ENCODE data around the gene OR12D2.
"Not testable (repeated sequence)": the region's sequence is repeated elsewhere in the genome, so short reads cannot be mapped to it uniquely, and the experiment has no call there.

OR12D2 gene, protein sequence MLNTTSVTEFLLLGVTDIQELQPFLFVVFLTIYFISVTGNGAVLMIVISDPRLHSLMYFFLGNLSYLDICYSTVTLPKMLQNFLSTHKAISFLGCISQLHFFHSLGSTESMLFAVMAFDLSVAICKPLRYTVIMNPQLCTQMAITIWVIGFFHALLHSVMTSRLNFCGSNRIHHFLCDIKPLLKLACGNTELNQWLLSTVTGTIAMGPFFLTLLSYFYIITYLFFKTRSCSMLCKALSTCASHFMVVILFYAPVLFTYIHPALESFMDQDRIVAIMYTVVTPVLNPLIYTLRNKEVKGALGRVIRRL

DNA sequence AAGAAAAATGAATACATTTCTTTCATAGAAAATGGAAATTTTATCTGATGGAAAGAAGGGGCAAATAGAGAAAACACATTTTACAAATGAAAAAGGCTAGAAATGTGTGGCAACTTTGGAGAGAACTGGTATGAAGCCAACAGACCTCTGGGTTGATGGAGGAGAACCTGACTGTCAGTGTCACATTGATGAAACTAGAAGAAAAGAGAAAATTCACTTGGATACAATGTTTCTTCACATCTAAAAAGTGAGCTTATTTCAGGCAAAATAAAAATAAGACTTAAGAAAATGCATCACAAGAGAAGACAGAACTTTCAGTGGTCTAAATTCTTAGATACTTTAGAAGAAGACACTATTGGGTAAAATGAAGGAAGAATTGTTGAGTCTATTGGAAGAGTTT, at the start of gene OR12D2:
Gene OR12D2 (plus strand): TSS at position 301 of the 400 bp plus-strand sequence. CDS start 1,069 bp downstream, outside the sequence.
- DNase-seq, result no peak

GRCh38 chr6:29349348-29349747, 46.1 kb upstream of the OR12D2 start:
- not testable (repeated sequence) for DNase-seq

DNA sequence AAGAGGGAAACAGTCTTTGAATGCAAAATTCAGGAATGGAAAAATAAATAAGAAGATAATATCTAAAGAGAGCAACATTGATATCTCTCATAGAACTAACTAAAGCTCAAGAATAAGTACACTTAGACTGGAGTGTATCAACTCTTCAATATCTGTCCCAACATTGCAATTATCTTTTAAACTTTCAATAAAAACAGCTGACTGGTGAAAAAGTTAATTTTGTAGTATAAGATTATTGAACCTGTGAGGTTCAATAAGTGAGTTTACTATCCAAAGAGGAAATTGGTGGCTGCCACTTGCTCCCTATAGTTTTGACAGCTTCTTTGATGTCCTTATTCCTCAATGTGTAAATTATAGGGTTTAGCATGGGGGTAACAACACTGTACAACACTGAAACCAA, 40.5 kb upstream of the OR12D2 start:
- no peak for DNase-seq

GRCh38 chr6:29355603-29356002, 39.8 kb upstream of the OR12D2 start:
- no peak for DNase-seq

DNA sequence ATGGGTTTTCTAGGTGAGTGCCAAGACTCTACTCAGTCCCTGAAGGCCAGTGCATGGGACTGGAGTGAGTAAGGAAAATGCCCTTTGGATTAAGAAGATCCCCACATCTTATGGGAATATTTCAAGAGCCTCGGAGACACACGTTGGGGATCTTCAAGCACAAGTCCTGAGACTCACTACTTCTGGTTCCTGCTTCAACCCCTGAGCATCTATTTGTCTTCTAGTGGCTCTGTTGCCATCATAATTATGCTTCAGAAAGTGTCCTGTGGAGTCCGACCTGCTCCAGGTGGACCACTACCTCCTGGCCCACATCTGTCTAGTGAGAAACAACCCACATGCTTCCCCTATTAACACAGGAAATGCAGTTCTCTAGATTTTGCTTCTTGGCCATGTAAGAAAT, 26.7 kb upstream of the OR12D2 start, which contains the start of gene OR5V1:
Gene OR5V1 (minus strand): TSS at position 101 of the 400 bp plus-strand sequence. CDS start 12,670 bp downstream, outside the sequence.
- no peak for DNase-seq

DNA sequence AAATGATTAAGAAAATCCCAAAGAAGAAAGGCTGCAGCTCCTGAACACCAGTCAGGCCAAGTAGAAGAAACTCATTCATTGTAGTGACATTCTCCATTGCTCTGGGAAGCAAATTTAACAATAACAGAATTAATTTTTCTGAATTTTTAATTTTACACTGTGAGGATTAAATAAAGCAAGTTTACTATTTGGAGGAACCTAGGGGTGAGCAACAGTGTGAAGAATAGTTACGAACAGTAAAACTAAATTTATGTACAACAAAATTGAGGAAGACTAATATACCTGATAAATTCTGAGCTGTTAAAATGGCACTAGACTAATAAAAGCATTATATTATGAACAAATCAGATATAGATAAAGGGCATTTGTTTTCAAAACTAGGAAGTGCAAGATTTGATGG, 20.2 kb upstream of the OR12D2 start, which contains the start of gene OR12D3:
Gene OR12D3 (minus strand): TSS at position 101 of the 400 bp plus-strand sequence. CDS start 4 bp downstream, at position 97.
- DNase-seq, result no peak

- DNase-seq, result no peak
Observed at GRCh38 chr6:29376003-29376402, 19.4 kb upstream of the OR12D2 start.

GRCh38 chr6:29388533-29388932, 6.9 kb upstream of the OR12D2 start:
- DNase-seq, result no peak

DNA sequence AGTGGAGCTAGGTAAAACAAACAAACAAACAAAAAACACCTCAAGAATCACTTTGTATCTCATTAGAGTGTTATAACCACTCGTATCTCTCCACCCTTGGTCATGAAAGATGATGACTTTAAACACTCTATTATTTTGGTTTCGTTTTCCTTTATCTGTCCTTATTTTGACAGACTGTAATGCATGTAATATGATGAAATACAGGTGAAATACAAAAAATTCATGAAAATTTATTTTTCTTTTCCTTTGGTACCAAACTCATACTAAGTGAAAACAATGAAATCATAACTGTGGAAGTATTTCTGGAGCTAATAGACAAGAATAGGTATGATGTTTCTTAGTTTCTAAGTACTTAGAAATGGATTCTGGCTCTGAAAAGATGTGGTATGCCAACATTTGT, 4.1 kb downstream of the OR12D2 start:
- DNase-seq, result no peak

DNA sequence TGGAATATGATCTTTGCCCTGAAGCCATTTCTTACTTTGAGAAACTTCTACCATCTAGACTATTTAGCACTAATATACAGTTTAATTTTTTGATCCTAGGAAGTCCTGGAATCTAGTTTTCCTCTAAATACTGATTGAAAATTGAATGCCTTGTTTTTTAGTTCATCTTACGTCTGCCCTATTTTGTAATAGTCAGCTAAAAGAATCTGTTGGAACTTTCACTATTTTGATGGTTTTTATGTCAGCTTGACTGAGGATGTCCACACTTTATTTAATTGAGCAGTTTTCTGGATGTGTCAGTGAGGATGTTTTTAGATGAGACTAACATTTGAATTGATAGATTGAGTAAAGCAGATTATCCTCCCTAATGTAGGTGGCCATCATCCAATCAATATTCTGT, 8.4 kb downstream of the OR12D2 start:
- DNase-seq, result no peak

- no peak for DNase-seq
Observed at GRCh38 chr6:29414588-29414987, 19.2 kb downstream of the OR12D2 start, which contains the start of gene OR12D1. Gene OR12D1 (plus strand): TSS chr6:29414928.

DNA sequence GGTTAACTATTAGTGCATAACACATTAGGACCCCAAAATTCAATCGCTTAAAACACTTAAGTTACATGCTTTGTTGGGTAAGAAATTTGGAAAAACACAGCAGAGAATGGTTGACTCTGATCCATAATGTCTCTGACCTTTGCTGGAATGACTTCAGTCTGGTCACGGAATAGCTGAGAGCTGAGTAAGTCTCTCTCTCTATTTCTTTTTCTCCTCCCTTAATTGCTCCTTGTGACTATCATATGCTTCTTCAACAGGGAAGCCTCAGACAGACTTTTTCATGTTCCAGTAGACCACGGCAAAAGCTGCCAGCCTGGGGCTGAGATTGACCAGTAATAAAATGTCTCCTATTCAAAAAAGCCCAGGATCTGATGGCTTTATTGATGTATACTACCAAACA, 24.1 kb downstream of the OR12D2 start:
- DNase-seq, result no peak

DNA sequence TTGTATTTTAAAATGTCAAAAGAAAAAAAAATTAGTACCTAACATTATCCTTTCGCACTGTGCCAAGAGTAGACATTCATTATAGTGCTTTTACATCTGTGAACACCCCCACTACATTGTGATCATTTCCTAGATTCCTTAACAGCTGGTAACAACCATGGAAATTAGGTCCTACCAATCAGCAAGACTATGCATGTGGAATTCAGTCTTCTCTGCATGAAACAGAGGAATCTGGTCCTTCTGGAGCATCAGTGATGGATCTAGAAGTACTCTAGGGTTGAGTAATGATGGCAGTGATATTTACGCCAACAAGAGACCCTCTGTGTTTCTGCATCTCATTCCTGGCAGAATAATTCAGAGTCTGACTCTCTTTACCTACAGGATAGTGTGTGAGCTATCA, 28.7 kb downstream of the OR12D2 start:
- no peak for DNase-seq

GRCh38 chr6:29424575-29424974, 29.1 kb downstream of the OR12D2 start:
- no peak for DNase-seq

DNA sequence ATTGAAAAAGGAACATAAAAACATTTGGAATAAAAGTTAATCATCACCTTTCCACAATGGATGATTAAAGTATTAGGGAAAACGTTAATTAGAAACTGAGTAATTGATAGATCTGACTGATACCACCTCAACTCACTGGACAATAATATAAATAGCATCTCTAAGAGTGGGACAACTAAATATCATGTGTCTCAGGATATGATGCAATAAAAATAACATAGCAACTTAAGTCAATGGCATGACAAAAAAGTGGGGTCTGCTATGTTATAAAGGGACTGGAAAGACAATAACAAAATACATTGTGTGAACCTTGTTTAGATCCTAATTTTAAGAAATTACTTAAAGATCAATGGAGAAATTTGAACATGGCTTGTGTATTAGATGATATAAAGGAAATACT, 29.6 kb downstream of the OR12D2 start:
- no peak for DNase-seq

GRCh38 chr6:29426654-29427053, 31.2 kb downstream of the OR12D2 start:
- no peak for DNase-seq

GRCh38 chr6:29436730-29437129, 41.3 kb downstream of the OR12D2 start:
- not testable (repeated sequence) for DNase-seq

GRCh38 chr6:29439006-29439405, 43.6 kb downstream of the OR12D2 start, which contains the start of gene OR10C1:
Gene OR10C1 (plus strand): TSS chr6:29439306. CDS start chr6:29440016, 710 bp downstream.
- no peak for DNase-seq

DNA sequence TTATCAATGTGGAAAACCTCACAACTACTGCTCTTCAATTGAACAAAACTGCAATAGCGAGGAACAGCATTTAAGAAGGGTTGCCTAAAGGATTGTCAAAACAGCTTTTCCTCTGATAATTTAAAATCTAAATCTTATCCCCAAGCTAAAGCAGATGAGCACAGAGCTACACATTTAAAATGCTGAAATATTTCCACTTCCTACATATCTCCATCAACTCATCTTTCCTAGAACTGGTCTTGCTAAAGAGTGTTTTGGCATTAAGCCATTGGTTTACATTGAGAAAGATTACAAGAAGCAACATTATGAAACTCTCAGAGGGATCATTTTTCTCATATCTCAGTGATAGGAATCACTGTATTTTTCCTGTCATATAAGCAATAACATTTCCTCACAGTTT, 47.3 kb downstream of the OR12D2 start:
- no peak for DNase-seq

DNA sequence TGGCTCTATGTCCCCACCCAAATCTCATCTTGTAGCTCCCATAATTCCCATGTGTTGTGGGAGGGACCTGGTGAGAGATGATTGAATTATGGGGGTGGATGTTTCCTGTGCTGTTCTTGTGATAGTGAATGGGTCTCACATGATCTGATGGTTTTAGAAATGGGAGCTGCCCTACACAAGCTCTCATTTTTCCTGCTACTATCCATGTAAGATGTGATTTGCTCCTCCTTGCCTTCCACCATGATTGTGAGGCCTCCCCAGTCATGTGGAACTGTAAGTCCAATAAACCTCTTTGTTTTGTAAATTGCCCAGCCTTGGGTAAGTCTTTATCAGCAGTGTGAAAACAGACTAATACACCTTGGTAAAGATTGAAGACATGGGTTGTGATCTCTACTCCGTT, 48.6 kb downstream of the OR12D2 start:
- DNase-seq, result not testable (repeated sequence)

Measured in GDM1 (cell line).